Skeletal muscle satellite cell (primary cell): Measurements from ENCODE around the gene DYDC2.
"Not testable (repeated sequence)": the region's sequence is repeated elsewhere in the genome, so short reads cannot be mapped to it uniquely, and the experiment has no call there.

ENCODE experiments used
- H3K27me3 ChIP-seq: 2 replicates; pipeline ENCODE4 v1.7.0; 2013; ENCODE audit warnings: low read length; ENCODE audit not compliant: control insufficient read depth, insufficient read depth
- H3K36me3 ChIP-seq: 2 replicates; pipeline ENCODE4 v1.7.0; 2013; ENCODE audit warnings: mild to moderate bottlenecking, control low read depth, low read length; ENCODE audit not compliant: insufficient read depth
- H3K4me1 ChIP-seq: 2 replicates; pipeline ENCODE4 v1.7.0; 2013; ENCODE audit warnings: low read length; ENCODE audit not compliant: control insufficient read depth, insufficient read depth
- H3K4me2 ChIP-seq: 2 replicates; pipeline ENCODE4 v1.7.0; 2013; ENCODE audit warnings: mild to moderate bottlenecking, low read length
- H3K4me3 ChIP-seq: 2 replicates; pipeline ENCODE4 v1.7.0; 2013; ENCODE audit warnings: low read length
- H3K9ac ChIP-seq: 2 replicates; pipeline ENCODE4 v1.7.0; 2013; ENCODE audit warnings: mild to moderate bottlenecking, low read depth, low read length, moderate library complexity
- H3K9me3 ChIP-seq: replicated peaks from 2 replicates; pipeline ENCODE4 v1.7.0; 2013; ENCODE audit warnings: mild to moderate bottlenecking, control low read depth, low read length

DYDC2 gene

GRCh38 chr10:80324891-80325364 is 31.7 kb upstream of the DYDC2 start:
- H3K4me2 ChIP-seq, result no peak overlapping the region
- no peak overlapping the region for H3K4me3 ChIP-seq
- no peaks in the 10 kb centered on the region for H3K36me3 ChIP-seq
- H3K9ac ChIP-seq, result no peak overlapping the region
- H3K27me3 ChIP-seq, result no peaks in the 10 kb centered on the region
- H3K4me1 ChIP-seq, result no peaks in the 10 kb centered on the region
- no peaks in the 10 kb centered on the region for H3K9me3 ChIP-seq

GRCh38 chr10:80333983-80334382 is 22.6 kb upstream of the DYDC2 start:
- Histone ChIP-seq H3K9ac (no peak overlapping the region), H3K36me3 (no peaks in the 10 kb centered on the region), H3K27me3 (peaks cover 6% of the 10 kb centered on the region), H3K4me2 (no peak overlapping the region), H3K4me1 (no peaks in the 10 kb centered on the region), H3K9me3 (no peaks in the 10 kb centered on the region), H3K4me3 (no peak overlapping the region)

- Histone ChIP-seq H3K27me3 (peaks cover 6% of the 10 kb centered on the region), H3K4me3 (no peak overlapping the region), H3K4me2 (no peak overlapping the region), H3K4me1 (no peaks in the 10 kb centered on the region), H3K36me3 (no peaks in the 10 kb centered on the region), H3K9ac (no peak overlapping the region), H3K9me3 (no peaks in the 10 kb centered on the region)
Measured at GRCh38 chr10:80344276-80344675, 12.3 kb upstream of the DYDC2 start.

GRCh38 chr10:80344912-80345311 is 11.7 kb upstream of the DYDC2 start:
- Histone ChIP-seq H3K9me3 (no peaks in the 10 kb centered on the region), H3K4me1 (no peaks in the 10 kb centered on the region), H3K9ac (no peak overlapping the region), H3K36me3 (no peaks in the 10 kb centered on the region), H3K4me2 (no peak overlapping the region), H3K4me3 (no peak overlapping the region), H3K27me3 (peaks cover under 1% of the 10 kb centered on the region)

- no peak overlapping the region for H3K9ac ChIP-seq
- no peaks in the 10 kb centered on the region for H3K4me1 ChIP-seq
- H3K36me3 ChIP-seq, result no peaks in the 10 kb centered on the region
- H3K27me3 ChIP-seq, result peaks cover 9% of the 10 kb centered on the region
- no peak overlapping the region for H3K4me2 ChIP-seq
- H3K9me3 ChIP-seq, result no peaks in the 10 kb centered on the region
- no peak overlapping the region for H3K4me3 ChIP-seq
Measured at GRCh38 chr10:80350251-80350650, 6.3 kb upstream of the DYDC2 start.

GRCh38 chr10:80351220-80351619 is 5.4 kb upstream of the DYDC2 start:
- Histone ChIP-seq H3K36me3 (no peaks in the 10 kb centered on the region), H3K4me3 (no peak overlapping the region), H3K9me3 (no peaks in the 10 kb centered on the region), H3K4me1 (no peaks in the 10 kb centered on the region), H3K9ac (no peak overlapping the region), H3K27me3 (peaks cover 19% of the 10 kb centered on the region), H3K4me2 (no peak overlapping the region)

GRCh38 chr10:80356989-80357850 is 639 bp downstream of the DYDC2 start:
- no peak overlapping the region for H3K9ac ChIP-seq
- no peaks in the 10 kb centered on the region for H3K36me3 ChIP-seq
- no peaks in the 10 kb centered on the region for H3K4me1 ChIP-seq
- no peak overlapping the region for H3K4me3 ChIP-seq
- H3K9me3 ChIP-seq, result no peaks in the 10 kb centered on the region
- no peak overlapping the region for H3K4me2 ChIP-seq
- H3K27me3 ChIP-seq, result peaks cover 30% of the 10 kb centered on the region

GRCh38 chr10:80357851-80358125 is 1.2 kb downstream of the DYDC2 start:
- no peak overlapping the region for H3K4me3 ChIP-seq
- no peaks in the 10 kb centered on the region for H3K9me3 ChIP-seq
- H3K27me3 ChIP-seq, result peaks cover 30% of the 10 kb centered on the region
- H3K4me1 ChIP-seq, result no peaks in the 10 kb centered on the region
- H3K9ac ChIP-seq, result no peak overlapping the region
- H3K4me2 ChIP-seq, result no peak overlapping the region
- H3K36me3 ChIP-seq, result no peaks in the 10 kb centered on the region

- H3K9me3 ChIP-seq, H3K4me3 ChIP-seq, H3K9ac ChIP-seq, H3K4me1 ChIP-seq, H3K36me3 ChIP-seq, H3K4me2 ChIP-seq: not testable (repeated sequence)
- peaks cover 30% of the 10 kb centered on the region for H3K27me3 ChIP-seq
Measured at GRCh38 chr10:80358925-80359324, 2.3 kb downstream of the DYDC2 start.

GRCh38 chr10:80359644-80360043 is 3.1 kb downstream of the DYDC2 start:
- Histone ChIP-seq H3K36me3 (no peaks in the 10 kb centered on the region), H3K27me3 (peaks cover 26% of the 10 kb centered on the region), H3K4me1 (no peaks in the 10 kb centered on the region), H3K9ac (no peak overlapping the region), H3K4me3 (no peak overlapping the region), H3K9me3 (no peaks in the 10 kb centered on the region), H3K4me2 (no peak overlapping the region)

- H3K4me2 ChIP-seq, result no peak overlapping the region
- H3K36me3 ChIP-seq, result no peaks in the 10 kb centered on the region
- no peaks in the 10 kb centered on the region for H3K4me1 ChIP-seq
- no peak overlapping the region for H3K9ac ChIP-seq
- no peaks in the 10 kb centered on the region for H3K9me3 ChIP-seq
- no peaks in the 10 kb centered on the region for H3K27me3 ChIP-seq
- no peak overlapping the region for H3K4me3 ChIP-seq
Measured at GRCh38 chr10:80365510-80365909, 8.9 kb downstream of the DYDC2 start.

GRCh38 chr10:80371467-80371866 is 14.9 kb downstream of the DYDC2 start:
- Histone ChIP-seq H3K27me3 (peaks cover 6% of the 10 kb centered on the region), H3K4me3 (no peak overlapping the region), H3K9me3 (no peaks in the 10 kb centered on the region), H3K4me2 (no peak overlapping the region), H3K9ac (no peak overlapping the region), H3K4me1 (no peaks in the 10 kb centered on the region), H3K36me3 (no peaks in the 10 kb centered on the region)
